ENCODE data around the gene ROBO2. TPM values are rescaled to one million over a fixed set of nuclear protein-coding genes. Genes with fewer than 3 reads are reported as not detected.

Gene ROBO2
- total and polyA plus RNA-seq, 4 experiments from 2014 or later, result not detected

GRCh38 chr3:77320514-77320913 is 280.6 kb downstream of the ROBO2 start:
- no peaks in the 10 kb centered on the region for H3K9me3 ChIP-seq (ENCODE audit: control insufficient read depth in 1 of 2, low read length in 2 of 2)
- Mint-ChIP-seq H3K4me1 (no peaks in the 10 kb centered on the region), H3K9me3 (peaks cover 0 to 16% (median 8%) of the 10 kb centered on the region in 8 donors), H3K36me3 (no peaks in the 10 kb centered on the region), H3K4me3 (no peak overlapping the region), H3K27ac (no peak overlapping the region), H3K27me3 (no peaks in the 10 kb centered on the region)
- ChIA-PET POLR2A (ENCODE audit: partially characterized antibody) (no interaction called here), CTCF (ENCODE audit: partially characterized antibody) (no interaction called here)
- no peak for DNase-seq
- no peak overlapping the region for H3K27ac ChIP-seq (ENCODE audit: low read depth, low read length)
- intact Hi-C loops (cut with micrococcal nuclease), result no loop called here
- H3K4me1 ChIP-seq (ENCODE audit: insufficient read depth, low read length), result no peaks in the 10 kb centered on the region
- no peaks in the 10 kb centered on the region for H3K36me3 ChIP-seq (ENCODE audit: insufficient read depth, low read length)
- no peak overlapping the region for H3K4me3 ChIP-seq (ENCODE audit: low read length in 2 of 2)
- H3K27me3 ChIP-seq (ENCODE audit: insufficient read depth, low read length), result no peaks in the 10 kb centered on the region

DNA sequence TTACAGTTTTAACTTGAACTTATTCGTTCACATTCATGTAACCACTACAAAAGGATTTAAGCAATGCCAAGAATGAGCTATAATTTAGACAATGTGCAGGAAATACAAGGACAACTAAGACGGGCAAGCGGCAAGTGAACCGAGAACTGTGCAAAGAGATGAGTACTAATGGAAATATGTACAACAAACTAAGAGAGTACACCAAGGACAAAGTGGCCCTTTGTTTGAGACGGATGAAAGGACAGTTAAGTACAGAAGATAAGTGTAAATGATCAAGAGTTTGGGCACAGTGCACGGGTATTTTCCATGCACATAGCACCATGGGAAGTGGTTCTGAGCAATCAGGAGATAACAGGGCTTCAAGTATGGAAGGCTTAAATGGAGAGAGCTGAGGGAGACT is 281.7 kb downstream of the ROBO2 start:
- H3K4me1 ChIP-seq (ENCODE audit: insufficient read depth, low read length), result no peaks in the 10 kb centered on the region
- intact Hi-C loops (cut with micrococcal nuclease), result no loop called here
- no peak overlapping the region for H3K4me3 ChIP-seq (ENCODE audit: low read length in 2 of 2)
- no peaks in the 10 kb centered on the region for H3K27me3 ChIP-seq (ENCODE audit: insufficient read depth, low read length)
- no peak overlapping the region for H3K4me3 Mint-ChIP-seq
- no peaks in the 10 kb centered on the region for H3K9me3 ChIP-seq (ENCODE audit: control insufficient read depth in 1 of 2, low read length in 2 of 2)
- no peaks in the 10 kb centered on the region for H3K36me3 ChIP-seq (ENCODE audit: insufficient read depth, low read length)
- CTCF ChIA-PET (ENCODE audit: partially characterized antibody), result no interaction called here
- no peaks in the 10 kb centered on the region for H3K36me3 Mint-ChIP-seq
- DNase-seq, result no peak
- no peak overlapping the region for H3K27ac ChIP-seq (ENCODE audit: low read depth, low read length)
- H3K27me3 Mint-ChIP-seq, result no peaks in the 10 kb centered on the region
- no peak overlapping the region for H3K27ac Mint-ChIP-seq
- peaks cover 0 to 10% (median 8%) of the 10 kb centered on the region in 8 donors for H3K9me3 Mint-ChIP-seq
- H3K4me1 Mint-ChIP-seq, result no peaks in the 10 kb centered on the region
- POLR2A ChIA-PET (ENCODE audit: partially characterized antibody), result no interaction called here

DNA sequence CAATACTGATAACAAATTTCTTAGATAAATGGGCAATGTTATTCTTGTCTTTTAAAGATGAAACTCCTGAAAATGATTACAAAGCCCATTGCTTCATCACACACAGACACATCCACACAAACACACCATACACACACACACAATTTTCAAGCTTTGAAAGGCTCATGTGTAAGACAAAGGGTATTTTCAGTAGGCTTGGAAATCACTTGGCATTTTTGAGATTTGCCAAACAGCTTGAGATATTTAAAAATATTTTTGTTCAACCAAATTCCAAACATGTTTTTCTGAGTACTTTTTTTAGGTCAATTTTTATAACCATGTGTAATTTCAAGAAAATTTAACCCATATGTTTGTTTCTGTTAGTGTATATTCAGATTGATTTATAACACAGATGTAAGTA is 283.7 kb downstream of the ROBO2 start:
- Histone ChIP-seq H3K36me3 (ENCODE audit: insufficient read depth, low read length) (no peaks in the 10 kb centered on the region), H3K4me1 (ENCODE audit: insufficient read depth, low read length) (no peaks in the 10 kb centered on the region), H3K27ac (ENCODE audit: low read depth, low read length) (no peak overlapping the region), H3K9me3 (ENCODE audit: control insufficient read depth in 1 of 2, low read length in 2 of 2) (no peaks in the 10 kb centered on the region), H3K4me3 (ENCODE audit: low read length in 2 of 2) (no peak overlapping the region), H3K27me3 (ENCODE audit: insufficient read depth, low read length) (no peaks in the 10 kb centered on the region)
- Mint-ChIP-seq H3K27ac (no peak overlapping the region), H3K9me3 (peaks cover 0 to 18% (median 4%) of the 10 kb centered on the region in 8 donors), H3K4me1 (no peaks in the 10 kb centered on the region), H3K27me3 (no peaks in the 10 kb centered on the region), H3K36me3 (no peaks in the 10 kb centered on the region), H3K4me3 (no peak overlapping the region)
- DNase-seq, result no peak
- intact Hi-C loops (cut with micrococcal nuclease), result no loop called here
- POLR2A ChIA-PET (ENCODE audit: partially characterized antibody), result no interaction called here
- CTCF ChIA-PET (ENCODE audit: partially characterized antibody), result no interaction called here

- H3K4me3 ChIP-seq (ENCODE audit: low read length in 2 of 2), result no peak overlapping the region
- POLR2A ChIA-PET (ENCODE audit: partially characterized antibody), result no interaction called here
- no peaks in the 10 kb centered on the region for H3K36me3 ChIP-seq (ENCODE audit: insufficient read depth, low read length)
- no peak overlapping the region for H3K4me3 Mint-ChIP-seq
- H3K4me1 Mint-ChIP-seq, result no peaks in the 10 kb centered on the region
- intact Hi-C loops (cut with micrococcal nuclease), result no loop called here
- H3K4me1 ChIP-seq (ENCODE audit: insufficient read depth, low read length), result no peaks in the 10 kb centered on the region
- no peak overlapping the region for H3K27ac Mint-ChIP-seq
- peaks cover 0 to 14% (median 2%) of the 10 kb centered on the region in 8 donors for H3K9me3 Mint-ChIP-seq
- H3K36me3 Mint-ChIP-seq, result no peaks in the 10 kb centered on the region
- no peaks in the 10 kb centered on the region for H3K9me3 ChIP-seq (ENCODE audit: control insufficient read depth in 1 of 2, low read length in 2 of 2)
- CTCF ChIA-PET (ENCODE audit: partially characterized antibody), result no interaction called here
- no peak for DNase-seq
- H3K27me3 Mint-ChIP-seq, result no peaks in the 10 kb centered on the region
- H3K27me3 ChIP-seq (ENCODE audit: insufficient read depth, low read length), result no peaks in the 10 kb centered on the region
- H3K27ac ChIP-seq (ENCODE audit: low read depth, low read length), result no peak overlapping the region
These were observed 284.2 kb downstream of the ROBO2 start for GRCh38 chr3:77324105-77324504.

DNA sequence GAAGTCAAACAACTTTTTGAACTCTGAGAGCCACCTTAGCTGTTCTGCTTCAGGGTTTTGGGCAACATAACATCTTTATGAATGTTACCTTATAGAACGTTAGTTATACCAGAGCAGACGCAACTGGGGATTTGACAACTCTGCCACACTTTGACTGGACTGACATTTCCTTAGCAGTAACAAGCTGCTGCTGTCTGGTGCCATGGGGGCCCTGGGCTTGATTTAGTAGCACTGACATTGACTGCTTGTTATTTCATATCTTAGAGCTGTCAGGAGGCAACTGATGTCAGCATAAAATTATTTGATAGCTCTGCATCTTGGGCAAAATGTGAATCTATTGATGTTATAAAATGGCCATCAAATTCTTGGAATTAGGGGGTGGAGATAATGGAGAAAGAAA is 285.4 kb downstream of the ROBO2 start:
- intact Hi-C loops (cut with micrococcal nuclease), result no loop called here
- Mint-ChIP-seq H3K4me1 (no peaks in the 10 kb centered on the region), H3K4me3 (no peak overlapping the region), H3K9me3 (peaks cover 0 to 11% (median 2%) of the 10 kb centered on the region in 8 donors), H3K27me3 (no peaks in the 10 kb centered on the region), H3K36me3 (no peaks in the 10 kb centered on the region), H3K27ac (no peak overlapping the region)
- Histone ChIP-seq H3K4me3 (ENCODE audit: low read length in 2 of 2) (no peak overlapping the region), H3K4me1 (ENCODE audit: insufficient read depth, low read length) (no peaks in the 10 kb centered on the region), H3K9me3 (ENCODE audit: control insufficient read depth in 1 of 2, low read length in 2 of 2) (no peaks in the 10 kb centered on the region), H3K36me3 (ENCODE audit: insufficient read depth, low read length) (no peaks in the 10 kb centered on the region), H3K27ac (ENCODE audit: low read depth, low read length) (no peak overlapping the region), H3K27me3 (ENCODE audit: insufficient read depth, low read length) (no peaks in the 10 kb centered on the region)
- ChIA-PET CTCF (ENCODE audit: partially characterized antibody) (no interaction called here), POLR2A (ENCODE audit: partially characterized antibody) (no interaction called here)
- no peak for DNase-seq

DNA sequence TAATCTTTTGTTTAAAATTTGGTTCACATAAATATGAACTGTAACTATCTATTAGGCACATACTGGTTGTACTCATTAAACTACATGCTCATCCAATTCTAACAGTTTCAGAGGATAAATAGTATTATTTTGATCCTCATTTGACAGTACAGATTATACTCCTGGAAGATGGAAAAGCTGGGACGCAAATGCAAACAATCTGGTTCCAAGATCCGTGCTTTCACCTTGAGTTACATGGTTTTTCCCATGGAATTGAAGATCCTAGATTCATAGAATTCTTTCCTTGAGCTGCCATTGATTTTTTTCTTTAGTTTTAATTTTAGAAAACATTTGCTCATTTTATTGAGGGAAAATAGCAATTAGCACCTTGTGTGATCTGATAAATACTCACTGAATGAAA is 285.8 kb downstream of the ROBO2 start:
- POLR2A ChIA-PET (ENCODE audit: partially characterized antibody), result no interaction called here
- no peak for DNase-seq
- Histone ChIP-seq H3K27ac (ENCODE audit: low read depth, low read length) (no peak overlapping the region), H3K27me3 (ENCODE audit: insufficient read depth, low read length) (no peaks in the 10 kb centered on the region), H3K4me3 (ENCODE audit: low read length in 2 of 2) (no peak overlapping the region), H3K4me1 (ENCODE audit: insufficient read depth, low read length) (no peaks in the 10 kb centered on the region), H3K9me3 (ENCODE audit: control insufficient read depth in 1 of 2, low read length in 2 of 2) (no peaks in the 10 kb centered on the region), H3K36me3 (ENCODE audit: insufficient read depth, low read length) (no peaks in the 10 kb centered on the region)
- H3K36me3 Mint-ChIP-seq, result no peaks in the 10 kb centered on the region
- no peak overlapping the region for H3K27ac Mint-ChIP-seq
- H3K4me1 Mint-ChIP-seq, result no peaks in the 10 kb centered on the region
- intact Hi-C loops (cut with micrococcal nuclease), result no loop called here
- H3K27me3 Mint-ChIP-seq, result no peaks in the 10 kb centered on the region
- H3K4me3 Mint-ChIP-seq, result no peak overlapping the region
- H3K9me3 Mint-ChIP-seq, result peaks cover 0 to 11% (median 2%) of the 10 kb centered on the region in 8 donors
- CTCF ChIA-PET (ENCODE audit: partially characterized antibody), result no interaction called here

DNA sequence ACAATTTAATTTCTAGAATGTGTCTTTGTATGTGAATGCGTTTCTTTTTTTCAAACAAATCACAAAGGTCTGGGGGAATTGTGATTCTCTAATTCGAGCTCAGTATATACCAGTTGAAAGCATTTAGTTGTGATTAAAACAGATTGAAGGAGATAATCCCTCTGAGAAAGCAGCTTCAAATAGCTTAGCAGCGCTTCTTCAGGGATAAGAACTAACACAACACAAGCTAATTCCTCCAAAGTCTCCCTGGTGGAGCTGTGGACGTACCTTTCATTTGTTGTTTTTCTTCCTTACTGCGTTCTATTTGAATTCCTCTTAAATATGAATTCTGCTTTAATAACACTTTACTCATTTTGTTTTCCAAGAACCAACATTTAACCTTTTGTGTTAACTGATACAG is 286.7 kb downstream of the ROBO2 start:
- Histone ChIP-seq H3K4me3 (ENCODE audit: low read length in 2 of 2) (no peak overlapping the region), H3K27me3 (ENCODE audit: insufficient read depth, low read length) (no peaks in the 10 kb centered on the region), H3K36me3 (ENCODE audit: insufficient read depth, low read length) (no peaks in the 10 kb centered on the region), H3K9me3 (ENCODE audit: control insufficient read depth in 1 of 2, low read length in 2 of 2) (no peaks in the 10 kb centered on the region), H3K4me1 (ENCODE audit: insufficient read depth, low read length) (no peaks in the 10 kb centered on the region), H3K27ac (ENCODE audit: low read depth, low read length) (no peak overlapping the region)
- Mint-ChIP-seq H3K27me3 (no peaks in the 10 kb centered on the region), H3K9me3 (peaks cover 0 to 11% (median 3%) of the 10 kb centered on the region in 8 donors), H3K4me3 (no peak overlapping the region), H3K36me3 (no peaks in the 10 kb centered on the region), H3K4me1 (no peaks in the 10 kb centered on the region), H3K27ac (no peak overlapping the region)
- intact Hi-C loops (cut with micrococcal nuclease), result no loop called here
- no peak for DNase-seq
- ChIA-PET POLR2A (ENCODE audit: partially characterized antibody) (no interaction called here), CTCF (ENCODE audit: partially characterized antibody) (no interaction called here)

DNA sequence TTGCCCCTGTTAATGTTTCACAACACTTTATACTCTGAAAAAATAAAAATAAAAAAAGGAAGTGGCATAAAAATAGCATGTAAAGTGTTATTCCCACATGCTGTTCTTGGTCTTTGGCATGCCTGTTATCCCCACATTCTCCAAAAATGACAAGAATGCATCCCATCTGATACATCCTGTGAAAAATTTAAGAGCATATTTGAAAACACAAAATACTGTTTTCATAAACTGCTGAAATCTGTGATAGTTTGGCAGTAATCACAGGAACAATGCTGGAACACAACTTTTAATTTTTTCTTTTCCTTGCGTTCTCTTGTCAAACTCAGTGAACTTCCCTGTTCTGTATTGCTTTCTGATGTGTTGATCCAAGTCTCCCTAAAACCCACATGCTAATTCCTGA is 288.8 kb downstream of the ROBO2 start:
- Histone ChIP-seq H3K36me3 (ENCODE audit: insufficient read depth, low read length) (no peaks in the 10 kb centered on the region), H3K9me3 (ENCODE audit: control insufficient read depth in 1 of 2, low read length in 2 of 2) (no peaks in the 10 kb centered on the region), H3K27me3 (ENCODE audit: insufficient read depth, low read length) (no peaks in the 10 kb centered on the region), H3K4me1 (ENCODE audit: insufficient read depth, low read length) (no peaks in the 10 kb centered on the region), H3K4me3 (ENCODE audit: low read length in 2 of 2) (no peak overlapping the region), H3K27ac (ENCODE audit: low read depth, low read length) (no peak overlapping the region)
- intact Hi-C loops (cut with micrococcal nuclease), result no loop called here
- CTCF ChIA-PET (ENCODE audit: partially characterized antibody), result no interaction called here
- POLR2A ChIA-PET (ENCODE audit: partially characterized antibody), result no interaction called here
- Mint-ChIP-seq H3K27ac (no peak overlapping the region), H3K4me3 (no peak overlapping the region), H3K36me3 (no peaks in the 10 kb centered on the region), H3K4me1 (no peaks in the 10 kb centered on the region), H3K27me3 (no peaks in the 10 kb centered on the region), H3K9me3 (peaks cover 0 to 11% (median 3%) of the 10 kb centered on the region in 8 donors)
- DNase-seq, result no peak

Data from CD4-positive, alpha-beta memory T cell (primary cell).